ENCODE results near the gene RP9. TPM values are rescaled to one million over a fixed set of nuclear protein-coding genes. Genes with fewer than 3 reads are reported as not detected.

Gene RP9
- total RNA-seq, 1 experiment from 2014 or later, result 22.1 TPM

- ChIA-PET POLR2A (ENCODE audit: unreplicated experiment) (interaction anchor here (0.5 to 0.9 kb wide), 5 partner anchors 91 to 1816 kb away, joined by 3 to 7 read pairs (median 3); partner anchors contain the start of gene KBTBD2), CTCF (interaction anchor here (1.6 kb wide), 1 partner anchor 45 kb away, joined by 4 read pairs; no protein-coding TSS in a partner anchor)
- H3F3A ChIP-seq (ENCODE audit: insufficient read depth, low read depth), result peaks cover 13% of the 10 kb centered on the region
- peaks cover 13% of the 10 kb centered on the region; the same call in 1 of the 2 replicates for H4K20me1 ChIP-seq (ENCODE audit: insufficient read depth)
- peaks cover 50% of the 10 kb centered on the region for H3K79me2 ChIP-seq (ENCODE audit: low read depth)
- BruUV-seq (replicated peaks), result TSS peak; percentile 41
- DNase-seq, result peak; percentile 41 to 47
- H3K4me1 ChIP-seq (replicated peaks; ENCODE audit: insufficient read depth), result peaks cover 21% of the 10 kb centered on the region
- H3K9me3 ChIP-seq (ENCODE audit: insufficient read depth, low read depth), result peaks cover 11% of the 10 kb centered on the region; the same call in 1 of the 2 replicates
- TF ChIP-seq, protein P1, sequence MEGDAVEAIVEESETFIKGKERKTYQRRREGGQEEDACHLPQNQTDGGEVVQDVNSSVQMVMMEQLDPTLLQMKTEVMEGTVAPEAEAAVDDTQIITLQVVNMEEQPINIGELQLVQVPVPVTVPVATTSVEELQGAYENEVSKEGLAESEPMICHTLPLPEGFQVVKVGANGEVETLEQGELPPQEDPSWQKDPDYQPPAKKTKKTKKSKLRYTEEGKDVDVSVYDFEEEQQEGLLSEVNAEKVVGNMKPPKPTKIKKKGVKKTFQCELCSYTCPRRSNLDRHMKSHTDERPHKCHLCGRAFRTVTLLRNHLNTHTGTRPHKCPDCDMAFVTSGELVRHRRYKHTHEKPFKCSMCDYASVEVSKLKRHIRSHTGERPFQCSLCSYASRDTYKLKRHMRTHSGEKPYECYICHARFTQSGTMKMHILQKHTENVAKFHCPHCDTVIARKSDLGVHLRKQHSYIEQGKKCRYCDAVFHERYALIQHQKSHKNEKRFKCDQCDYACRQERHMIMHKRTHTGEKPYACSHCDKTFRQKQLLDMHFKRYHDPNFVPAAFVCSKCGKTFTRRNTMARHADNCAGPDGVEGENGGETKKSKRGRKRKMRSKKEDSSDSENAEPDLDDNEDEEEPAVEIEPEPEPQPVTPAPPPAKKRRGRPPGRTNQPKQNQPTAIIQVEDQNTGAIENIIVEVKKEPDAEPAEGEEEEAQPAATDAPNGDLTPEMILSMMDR (conservative IDR thresholded peaks at IDR 0.05), result no peak
- TF ChIP-seq EZH2 (IDR thresholded peaks at IDR 0.05; ENCODE audit: low read depth), result no peak
- intact Hi-C loops (cut with micrococcal nuclease; ENCODE audit: unreplicated experiment), result loop anchor here (2.0 to 5.0 kb wide), 4 partner anchors 21 to 120 kb away; partner anchors contain the start of gene RP9
- 0 out of 2 replicates have a peak, but pooled peaks cover 5% of the 10 kb centered on the region for H3K36me3 ChIP-seq (ENCODE audit: low read depth)
- peak within 1 kb of the TSS; percentile 89 for H3K4me2 ChIP-seq
- H2AFZ ChIP-seq, result peak within 1 kb of the TSS; percentile 97
- H3K27ac ChIP-seq, result peak within 1 kb of the TSS; percentile 53
- H3K9me2 ChIP-seq (ENCODE audit: insufficient read depth), result no peaks in the 10 kb centered on the region
- peak within 1 kb of the TSS; percentile 80 for H3K4me3 ChIP-seq
- no peaks in the 10 kb centered on the region for H3K27me3 ChIP-seq (ENCODE audit: insufficient read depth, low read depth)
Observed at GRCh38 chr7:33062023-33062781, 47.0 kb downstream of the RP9 start, which contains the start of gene NT5C3A. Gene NT5C3A (minus strand): TSS chr7:33062776. CDS start chr7:33062705, 71 bp downstream.

- DNase-seq, result no peak
- peaks cover 21% of the 10 kb centered on the region for H3K4me1 ChIP-seq (replicated peaks; ENCODE audit: insufficient read depth)
- peak overlapping the region; percentile 97 for H2AFZ ChIP-seq
- no TSS peak for BruUV-seq (replicated peaks)
- H4K20me1 ChIP-seq (ENCODE audit: insufficient read depth), result peaks cover 13% of the 10 kb centered on the region; the same call in 1 of the 2 replicates
- H3K9me3 ChIP-seq (ENCODE audit: insufficient read depth, low read depth), result peaks cover 8% of the 10 kb centered on the region; the same call in 1 of the 2 replicates
- H3K27ac ChIP-seq, result no peak overlapping the region; the same call in 1 of the 2 replicates
- H3K4me3 ChIP-seq, result peak overlapping the region; percentile 80
- no peaks in the 10 kb centered on the region for H3K27me3 ChIP-seq (ENCODE audit: insufficient read depth, low read depth)
- H3K4me2 ChIP-seq, result peak overlapping the region; percentile 89
- TF ChIP-seq EZH2 (IDR thresholded peaks at IDR 0.05; ENCODE audit: low read depth), result no peak
- TF ChIP-seq, protein P1 (conservative IDR thresholded peaks at IDR 0.05), result no peak
- H3K9me2 ChIP-seq (ENCODE audit: insufficient read depth), result no peaks in the 10 kb centered on the region
- ChIA-PET POLR2A (ENCODE audit: unreplicated experiment) (interaction anchor here (0.6 kb wide), 1 partner anchor 20 kb away, joined by 8 read pairs; no protein-coding TSS in a partner anchor), CTCF (interaction anchor here (0.7 to 1.6 kb wide), 2 partner anchors 43 to 46 kb away, joined by 4 to 6 read pairs; no protein-coding TSS in a partner anchor)
- peaks cover 58% of the 10 kb centered on the region for H3K79me2 ChIP-seq (ENCODE audit: low read depth)
- intact Hi-C loops (cut with micrococcal nuclease; ENCODE audit: unreplicated experiment), result loop anchor here (5.0 kb wide), 2 partner anchors 46 to 119 kb away; partner anchors contain the start of gene RP9
- H3K36me3 ChIP-seq (ENCODE audit: low read depth), result 0 out of 2 replicates have a peak, but pooled peaks cover 5% of the 10 kb centered on the region
- H3F3A ChIP-seq (ENCODE audit: insufficient read depth, low read depth), result peaks cover 13% of the 10 kb centered on the region
Observed at GRCh38 chr7:33061282-33061937, 47.8 kb downstream of the RP9 start.

- H2AFZ ChIP-seq, result no peak overlapping the region
- no TSS peak for BruUV-seq (replicated peaks)
- ChIA-PET CTCF (interaction anchor here (0.6 to 0.8 kb wide), 2 partner anchors 10 to 103 kb away, joined by 3 to 4 read pairs; partner anchors contain the start of gene FKBP9), POLR2A (ENCODE audit: unreplicated experiment) (no interaction called here)
- H3K27ac ChIP-seq, result no peak overlapping the region
- no peaks in the 10 kb centered on the region for H3K9me2 ChIP-seq (ENCODE audit: insufficient read depth)
- peaks cover 13% of the 10 kb centered on the region; the same call in 1 of the 2 replicates for H4K20me1 ChIP-seq (ENCODE audit: insufficient read depth)
- H3K79me2 ChIP-seq (ENCODE audit: low read depth), result peaks cover 75% of the 10 kb centered on the region
- no peak overlapping the region for H3K4me3 ChIP-seq
- TF ChIP-seq EZH2 (IDR thresholded peaks at IDR 0.05; ENCODE audit: low read depth), result no peak
- TF ChIP-seq, protein P1 (conservative IDR thresholded peaks at IDR 0.05), result no peak
- peaks cover 21% of the 10 kb centered on the region for H3K4me1 ChIP-seq (replicated peaks; ENCODE audit: insufficient read depth)
- H3F3A ChIP-seq (ENCODE audit: insufficient read depth, low read depth), result peaks cover 13% of the 10 kb centered on the region
- DNase-seq, result no peak
- H3K27me3 ChIP-seq (ENCODE audit: insufficient read depth, low read depth), result no peaks in the 10 kb centered on the region
- 0 out of 2 replicates have a peak overlapping the region, but pooled peaks have one; percentile 89 for H3K4me2 ChIP-seq
- 0 out of 2 replicates have a peak, but pooled peaks cover 5% of the 10 kb centered on the region for H3K36me3 ChIP-seq (ENCODE audit: low read depth)
- no peaks in the 10 kb centered on the region for H3K9me3 ChIP-seq (ENCODE audit: insufficient read depth, low read depth)
- intact Hi-C loops (cut with micrococcal nuclease; ENCODE audit: unreplicated experiment), result loop anchor here (5.0 kb wide), 2 partner anchors 48 to 117 kb away; partner anchors contain the start of gene RP9
Observed at GRCh38 chr7:33059635-33060034, 49.6 kb downstream of the RP9 start.

All from PC-9 (cell line).